Right cardiac atrium (tissue), 5 donors: ENCODE results near the gene PSMC4. TPM values are rescaled to one million over a fixed set of nuclear protein-coding genes. Genes with fewer than 3 reads are reported as not detected.

Experiments used
- ATAC-seq, 2 donors: fragments of 200-7000 bp; cut with Tn5 transposase; one replicate each; pipeline versions ENCODE4 v1.8.0 to v1.9.1; 2020; ENCODE audit warnings: moderate library complexity in 2 of 2, mild to moderate bottlenecking in 1 of 2
- DNase-seq, 3 donors: peaks; one replicate each; pipeline ENCODE4 v3.0.0-alpha.2; 2020
- H3K27ac ChIP-seq: one replicate; pipeline ENCODE4 v1.5.1; 2013; ENCODE audit warnings: mild to moderate bottlenecking, low read length, control low read depth, moderate library complexity
- H3K27me3 ChIP-seq: one replicate; pipeline ENCODE4 v1.6.1; 2013; ENCODE audit not compliant: control insufficient read depth, insufficient read depth
- H3K4me1 ChIP-seq: one replicate; pipeline ENCODE4 v1.6.1; 2013; ENCODE audit warnings: low read length; ENCODE audit not compliant: control insufficient read depth, insufficient read depth
- H3K4me3 ChIP-seq: one replicate; pipeline ENCODE4 v1.5.1; 2013; ENCODE audit warnings: low read length, control low read depth
- H3K9me3 ChIP-seq: one replicate; pipeline ENCODE4 v1.6.1; 2013; ENCODE audit warnings: low read length; ENCODE audit not compliant: control insufficient read depth
- WGBS: extraction: QIAGEN DNeasy Blood & Tissue Kit; methylation state at CpG from one replicate; pipeline ENCODE4 v1.1.7; 2013; 5-methylcytosine and 5-hydroxymethylcytosine counted together
- intact Hi-C, 4 donors: fragments of 100-400 bp; cut with DNase I; formaldehyde crosslinking; loops; one replicate each; pipeline versions ENCODE4 v1.11.0 to v1.14.0; 2022 to 2023
- long read RNA-seq, 4 donors: library from polyadenylated mRNA; unstranded; transcript quantifications; one replicate each; pipeline ENCODE4 v2.0.0, GENCODE V29; 2020 to 2021
- polyA plus RNA-seq: library from polyadenylated mRNA; stranded (reverse); fragments of 200-250 nt; gene quantifications from one replicate; pipeline ENCODE4 v1.2.3, GENCODE V29; 2013
- total RNA-seq, 4 donors: library from RNA; stranded (reverse); fragmentation: NEBNext Ultra II Directional; extraction: Animal tissue kit (Norgen Biotek cat#: 25700); gene quantifications; one replicate each; pipeline ENCODE4 v1.2.1, GENCODE V29; 2021
- donor health status: healthy with polysubstance abuse.
- donor health status: DM: no; HTN: yes; CAD: no.
- donor health status: DM: no; HTN: no; CAD: no.
- donor health status: DM: no; HTN: yes; CAD: no; lungs with severe emphysema.
- donor health status: DM: yes; HTN: yes; CAD: no.

The PSMC4 gene
- total RNA-seq (10 to 100 TPM; 66.7 to 82.3 (median 70.6) TPM), polyA plus RNA-seq (73.6 TPM)
- long read RNA-seq, donor 1, transcript PSMC4-201 (11 exons, 1,591 nt): major isoform, 93 of 103 reads
- long read RNA-seq, donor 1, partial matches to known transcripts: 5 of 103 reads
- long read RNA-seq, donor 1, other reads (novel, unspliced or antisense): 3 of 103 reads
- long read RNA-seq, donor 2, transcript PSMC4-201 (11 exons, 1,591 nt): major isoform, 47 of 53 reads
- long read RNA-seq, donor 2, partial matches to known transcripts: 2 of 53 reads
- long read RNA-seq, donor 2, other reads (novel, unspliced or antisense): 3 of 53 reads
- long read RNA-seq, donor 3, transcript PSMC4-201 (11 exons, 1,591 nt): major isoform, 213 of 244 reads
- long read RNA-seq, donor 3, partial matches to known transcripts: 10 of 244 reads
- long read RNA-seq, donor 3, other reads (novel, unspliced or antisense): 12 of 244 reads
- long read RNA-seq, donor 4, transcript PSMC4-201 (11 exons, 1,591 nt): major isoform, 43 of 48 reads
- long read RNA-seq, donor 4, partial matches to known transcripts: 3 of 48 reads
- long read RNA-seq, donor 4, other reads (novel, unspliced or antisense): 2 of 48 reads

GRCh38 chr19:39970675-39971379 is at the start of gene PSMC4:
PSMC4 (plus strand) TSS chr19:39971165; CDS start chr19:39971203, 38 bp downstream.
- Histone ChIP-seq H3K4me3 (peak within 1 kb of the TSS; percentile 92), H3K9me3 (no peaks in the 10 kb centered on the region), H3K27me3 (no peaks in the 10 kb centered on the region), H3K27ac (peak within 1 kb of the TSS; percentile 79), H3K4me1 (peaks cover 4% of the 10 kb centered on the region)
- ATAC-seq (peak; percentile 100), DNase-seq (peak; percentile 98 to 99 (median 99))
- intact Hi-C loops: loop anchor here in 2 of 4 donors (10.0 kb wide), 2 partner anchors 84 to 126 kb away; partner anchors contain the start of genes FBL (in 1 of the 2) and ZNF780B (in 1 of the 2)
- WGBS: under 1% methylated on average over 47 of the region's 47 CpGs

- DNase-seq: no peak
- intact Hi-C loops: no loop called here
- Histone ChIP-seq H3K27ac (no peak overlapping the region), H3K4me1 (no peaks in the 10 kb centered on the region), H3K4me3 (no peak overlapping the region), H3K27me3 (no peaks in the 10 kb centered on the region), H3K9me3 (no peaks in the 10 kb centered on the region)
- 79% methylated on average over 4 of the region's 4 CpGs for WGBS
- ATAC-seq: no peak
Observed at GRCh38 chr19:39923862-39924261, 47.1 kb upstream of the PSMC4 start.

DNA sequence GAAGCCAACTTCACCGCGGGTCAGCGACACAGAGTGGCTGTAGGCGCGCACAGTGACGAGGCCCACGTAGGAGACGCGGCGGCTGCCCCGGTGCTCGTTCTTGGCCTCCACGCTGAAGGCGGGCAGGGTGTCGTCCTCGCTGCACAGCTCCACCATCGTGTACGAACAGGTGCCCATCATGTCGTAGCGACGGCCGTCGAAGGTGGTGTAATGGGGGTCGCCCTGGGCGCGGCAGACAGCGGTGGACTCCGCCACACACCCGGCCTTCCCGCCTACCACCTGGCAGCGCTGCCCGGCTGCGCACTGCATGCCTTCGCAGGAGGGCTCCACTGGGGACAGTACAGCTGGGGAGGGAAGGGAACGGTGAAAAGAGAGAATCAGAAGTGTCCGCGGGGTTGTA is 46.6 kb upstream of the PSMC4 start:
- ATAC-seq: no peak
- Histone ChIP-seq H3K4me1 (no peaks in the 10 kb centered on the region), H3K27ac (no peak overlapping the region), H3K9me3 (no peaks in the 10 kb centered on the region), H3K4me3 (no peak overlapping the region), H3K27me3 (no peaks in the 10 kb centered on the region)
- intact Hi-C loops: no loop called here
- 96% methylated on average over 37 of the region's 37 CpGs for WGBS
- no peak for DNase-seq

DNA sequence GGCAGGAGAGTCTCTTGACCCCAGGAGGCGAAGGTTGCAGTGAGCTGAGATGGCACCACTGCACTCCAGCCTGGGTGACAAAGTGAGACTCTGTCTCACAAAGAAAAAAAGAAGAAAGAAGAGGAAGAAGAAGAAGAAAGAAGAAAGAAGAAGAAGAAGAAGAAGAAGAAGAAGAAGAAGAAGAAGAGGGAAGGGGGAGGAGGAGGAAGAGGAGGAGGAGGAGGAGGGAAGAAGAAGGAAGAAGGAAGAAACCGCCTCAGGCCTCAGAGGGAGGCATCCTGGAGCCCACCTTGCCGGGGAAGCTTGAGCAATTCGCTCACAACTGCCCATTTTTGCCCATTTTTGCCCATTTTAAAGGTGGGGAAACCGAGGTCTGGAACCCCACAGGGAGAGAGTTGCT is 46.0 kb upstream of the PSMC4 start:
- ATAC-seq (no peak), DNase-seq (no peak)
- 77% methylated on average over 5 of the region's 5 CpGs for WGBS
- Histone ChIP-seq H3K27me3 (no peaks in the 10 kb centered on the region), H3K4me3 (no peak overlapping the region), H3K27ac (no peak overlapping the region), H3K9me3 (no peaks in the 10 kb centered on the region), H3K4me1 (no peaks in the 10 kb centered on the region)
- intact Hi-C loops: no loop called here

GRCh38 chr19:39926170-39926760 is 44.7 kb upstream of the PSMC4 start:
- H3K9me3 ChIP-seq: no peaks in the 10 kb centered on the region
- no peak overlapping the region for H3K4me3 ChIP-seq
- intact Hi-C loops: no loop called here
- no peaks in the 10 kb centered on the region for H3K4me1 ChIP-seq
- no peak overlapping the region for H3K27ac ChIP-seq
- no peak for ATAC-seq
- no peak for DNase-seq
- 89% methylated on average over 8 of the region's 8 CpGs for WGBS
- no peaks in the 10 kb centered on the region for H3K27me3 ChIP-seq

GRCh38 chr19:39927076-39927475 is 43.9 kb upstream of the PSMC4 start:
- WGBS: 93% methylated on average over 11 of the region's 11 CpGs
- DNase-seq: no peak
- H3K4me1 ChIP-seq: no peaks in the 10 kb centered on the region
- H3K27ac ChIP-seq: no peak overlapping the region
- no peak for ATAC-seq
- no peak overlapping the region for H3K4me3 ChIP-seq
- no peaks in the 10 kb centered on the region for H3K9me3 ChIP-seq
- no peaks in the 10 kb centered on the region for H3K27me3 ChIP-seq
- intact Hi-C loops: no loop called here

DNA sequence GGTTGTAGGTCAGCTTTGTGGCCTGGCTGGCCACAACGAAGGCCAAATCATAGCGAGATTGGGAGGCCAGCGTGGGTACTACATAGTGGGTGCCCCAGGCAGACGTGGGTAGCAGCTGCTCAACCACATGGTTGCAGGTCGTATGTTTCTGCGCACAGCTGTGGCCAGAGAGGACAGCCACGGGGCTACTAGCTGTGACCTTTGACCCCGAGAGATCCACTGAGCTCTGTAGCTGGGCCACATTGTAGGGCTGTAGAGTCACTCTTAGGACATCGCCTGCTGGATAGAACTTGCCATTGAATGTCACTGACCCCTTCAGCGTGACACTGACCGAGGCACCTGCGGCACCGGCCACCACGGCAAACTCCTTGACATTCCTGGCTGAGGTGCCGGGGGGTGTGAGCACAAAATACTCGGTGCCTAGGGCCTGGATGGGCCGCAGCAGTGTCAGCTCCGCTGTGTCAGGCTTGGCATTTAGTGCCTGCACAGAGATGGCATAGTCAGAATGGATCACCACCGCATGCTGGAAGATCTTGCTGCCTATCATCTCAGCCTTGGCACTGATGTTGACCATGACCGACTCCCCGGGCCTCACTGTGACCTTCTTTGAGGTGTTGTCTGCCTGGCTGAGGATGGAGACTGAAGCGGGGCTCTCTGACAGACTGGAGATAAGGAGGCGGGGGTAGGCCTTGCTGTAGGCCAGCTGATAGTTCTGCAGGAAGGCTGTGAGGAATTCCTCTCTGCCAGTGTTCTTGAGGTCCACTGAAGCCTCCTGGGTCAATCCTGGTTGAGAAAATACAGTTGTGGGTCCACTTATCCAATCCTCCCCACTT is 43.2 kb upstream of the PSMC4 start:
- no peaks in the 10 kb centered on the region for H3K27me3 ChIP-seq
- intact Hi-C loops: no loop called here
- WGBS: 83% methylated on average over 23 of the region's 23 CpGs
- no peaks in the 10 kb centered on the region for H3K9me3 ChIP-seq
- ATAC-seq: no peak
- DNase-seq: no peak
- no peak overlapping the region for H3K4me3 ChIP-seq
- no peaks in the 10 kb centered on the region for H3K4me1 ChIP-seq
- no peak overlapping the region for H3K27ac ChIP-seq

- no peak overlapping the region for H3K27ac ChIP-seq
- no peak overlapping the region for H3K4me3 ChIP-seq
- ATAC-seq (no peak), DNase-seq (no peak)
- 84% methylated on average over 3 of the region's 3 CpGs for WGBS
- no peaks in the 10 kb centered on the region for H3K9me3 ChIP-seq
- H3K4me1 ChIP-seq: no peaks in the 10 kb centered on the region
- H3K27me3 ChIP-seq: no peaks in the 10 kb centered on the region
- intact Hi-C loops: no loop called here
Observed at GRCh38 chr19:39928357-39928725, 42.6 kb upstream of the PSMC4 start.

GRCh38 chr19:39929750-39930149 is 41.2 kb upstream of the PSMC4 start:
- Histone ChIP-seq H3K27me3 (no peaks in the 10 kb centered on the region), H3K4me1 (no peaks in the 10 kb centered on the region), H3K27ac (no peak overlapping the region), H3K4me3 (no peak overlapping the region), H3K9me3 (no peaks in the 10 kb centered on the region)
- intact Hi-C loops: no loop called here
- WGBS: 86% methylated on average over 3 of the region's 3 CpGs
- DNase-seq: no peak
- ATAC-seq: no peak

DNA sequence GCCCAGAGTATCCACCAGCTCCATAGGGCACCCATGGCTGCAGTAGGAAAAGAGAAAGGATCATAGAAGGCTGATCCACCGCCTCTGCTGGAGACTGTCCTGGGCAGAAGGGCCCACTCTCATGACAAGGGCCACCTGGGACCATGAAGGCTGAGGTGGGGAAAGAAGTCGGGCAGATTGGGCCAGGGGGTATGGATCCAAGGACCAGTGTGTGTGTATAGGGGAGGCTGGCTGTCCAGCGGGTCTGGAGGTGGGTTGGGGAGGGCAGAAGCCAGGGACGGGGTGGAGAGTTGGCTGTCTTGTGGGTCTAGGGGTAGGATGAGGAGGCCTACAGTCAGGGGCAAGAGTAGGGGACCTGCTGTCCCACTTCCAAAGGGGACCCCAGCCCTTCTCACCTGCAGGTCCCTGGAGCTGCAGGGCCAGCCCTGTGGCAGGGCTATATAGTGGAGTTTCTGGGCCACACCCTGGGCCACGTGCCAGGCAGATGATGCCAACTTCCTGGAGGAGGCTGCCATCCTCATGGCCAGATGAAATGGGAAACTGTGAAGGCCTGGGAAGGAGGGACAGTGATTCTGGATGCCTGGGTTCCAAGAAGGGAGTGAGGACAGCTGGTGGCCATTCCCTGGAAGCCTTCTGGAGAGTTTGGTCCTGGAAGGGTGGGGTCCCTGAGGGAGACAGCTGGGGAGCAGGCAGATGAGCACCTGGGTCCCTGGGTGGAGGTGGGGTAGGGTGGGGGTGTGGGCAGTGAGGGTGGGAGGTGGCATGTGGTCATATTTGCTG is 36.2 kb upstream of the PSMC4 start, which contains the start of gene FCGBP:
Gene FCGBP, minus strand, starts transcription at position 51 of the 780 bp plus-strand sequence.
- no peak within 1 kb of the TSS for H3K27ac ChIP-seq
- H3K4me3 ChIP-seq: no peak within 1 kb of the TSS
- no peaks in the 10 kb centered on the region for H3K4me1 ChIP-seq
- H3K9me3 ChIP-seq: no peaks in the 10 kb centered on the region
- 84% methylated on average over 5 of the region's 5 CpGs for WGBS
- intact Hi-C loops: no loop called here
- DNase-seq: peak in 1 of 3 donors; percentile 61
- H3K27me3 ChIP-seq: no peaks in the 10 kb centered on the region
- peak in 1 of 2 donors; percentile 41 for ATAC-seq
